Measurements from ENCODE around the gene CAPN12. TPM values are rescaled to one million over a fixed set of nuclear protein-coding genes. Genes with fewer than 3 reads are reported as not detected.

Gene CAPN12
- polyA plus RNA-seq, 2 of the 4 experiments (the other 2 are of a cell fraction): 10.0 to 11.7 TPM

GRCh38 chr19:38715555-38715954 is 28.7 kb downstream of the CAPN12 start:
- 93% methylated on average over 3 of the region's 3 CpGs for WGBS (ENCODE audit: missing lambda C conversion rate)
- Histone ChIP-seq H3K4me2 (no peak overlapping the region), H3K27ac (peak overlapping the region in 1 of 2 experiments; percentile 50; a peak in 1 of 6 replicates), H3K4me1 (peaks cover 44% of the 10 kb centered on the region), H3K4me3 (no peak overlapping the region), H3K9me3 (no peaks in the 10 kb centered on the region)
- no peak for DNase-seq (ENCODE audit: low read depth in 1 of 2, low spot score in 1 of 2)
- POLR2A ChIA-PET: no interaction called here
- no peak for TF ChIP-seq HOXA7 (CRISPR knock-in tag; IDR thresholded peaks at IDR 0.05)
- no peak for TF ChIP-seq ZSCAN20 (CRISPR knock-in tag; IDR thresholded peaks at IDR 0.05)
- TF ChIP-seq MAX (IDR thresholded peaks at IDR 0.05): no peak
- peak; percentile 23 for FAIRE-seq
- CTCF ChIA-PET: interaction anchor here (1.1 to 38.0 kb wide), 6 partner anchors 1 to 171 kb away, joined by 3 to 764 read pairs (median 47); partner anchors contain the start of gene ACTN4
- no peak for ATAC-seq

- 93% methylated on average over 14 of the region's 14 CpGs for whole genome bisulfite sequencing (ENCODE audit: missing lambda C conversion rate)
- Histone ChIP-seq H3K9me3 (no peaks in the 10 kb centered on the region), H3K4me2 (no peak overlapping the region), H3K27ac (peak overlapping the region in 1 of 2 experiments; percentile 50; a peak in 3 of 6 replicates), H3K4me1 (peaks cover 40% of the 10 kb centered on the region), H3K4me3 (no peak overlapping the region)
- no peak for ATAC-seq
- POLR2A ChIA-PET: no interaction called here
- CTCF ChIA-PET: interaction anchor here (0.6 to 38.0 kb wide), 10 partner anchors 2 to 312 kb away, joined by 3 to 764 read pairs (median 4); partner anchors contain the start of genes FAM98C, MRPS12 and SARS2
- TF ChIP-seq HOXB13 (CRISPR knock-in tag; IDR thresholded peaks at IDR 0.05; ENCODE audit: low read depth) (no peak), JUNB (IDR thresholded peaks at IDR 0.05) (no peak), E2F6 (IDR thresholded peaks at IDR 0.05; ENCODE audit: borderline replicate concordance, low read depth) (no peak), FOSB (CRISPR knock-in tag; IDR thresholded peaks at IDR 0.05) (no peak), ESRRA (IDR thresholded peaks at IDR 0.05; ENCODE audit: borderline replicate concordance, low read length) (no peak), EP300 (IDR thresholded peaks at IDR 0.05) (no peak), POLR2AphosphoS2 (conservative IDR thresholded peaks at IDR 0.05; ENCODE audit: low read length) (no peak), USF2 (IDR thresholded peaks at IDR 0.05) (no peak), SMC3 (IDR thresholded peaks at IDR 0.05) (no peak)
- peak; percentile 32 for FAIRE-seq
- DNase-seq (ENCODE audit: low read depth in 1 of 2, low spot score in 1 of 2): no peak
These were observed 29.9 kb downstream of the CAPN12 start for GRCh38 chr19:38714354-38714778.

- Histone ChIP-seq H3K4me1 (peaks cover 40% of the 10 kb centered on the region), H3K4me2 (no peak overlapping the region), H3K4me3 (no peak overlapping the region), H3K9me3 (no peaks in the 10 kb centered on the region), H3K27ac (peak overlapping the region in 1 of 2 experiments; percentile 50; a peak in 3 of 6 replicates)
- 0 out of 2 replicates have a peak, but pooled peaks have one; percentile 45 for TF ChIP-seq POLR2AphosphoS2 (conservative IDR thresholded peaks at IDR 0.05; ENCODE audit: low read length)
- no peak for TF ChIP-seq RCOR1 (IDR thresholded peaks at IDR 0.05; ENCODE audit: low read depth, low read length)
- ATAC-seq: no peak
- CTCF ChIA-PET: interaction anchor here (0.6 to 38.0 kb wide), 12 partner anchors 3 to 311 kb away, joined by 3 to 764 read pairs (median 4); partner anchors contain the start of genes FAM98C, MRPS12 and SARS2
- POLR2A ChIA-PET: no interaction called here
- DNase-seq (ENCODE audit: low read depth in 1 of 2, low spot score in 1 of 2): no peak
- no peak for FAIRE-seq
- 93% methylated on average over 14 of the region's 14 CpGs for WGBS (ENCODE audit: missing lambda C conversion rate)
These were observed 30.4 kb downstream of the CAPN12 start for GRCh38 chr19:38713865-38714264.

- Histone ChIP-seq H3K4me2 (no peak overlapping the region), H3K9me3 (no peaks in the 10 kb centered on the region), H3K27ac (peak overlapping the region in 1 of 2 experiments; percentile 50; a peak in 3 of 6 replicates), H3K4me1 (peaks cover 40% of the 10 kb centered on the region), H3K4me3 (no peak overlapping the region)
- TF ChIP-seq ZFP36 (IDR thresholded peaks at IDR 0.05; ENCODE audit: borderline replicate concordance, partially characterized antibody) (no peak), HES2 (IDR thresholded peaks at IDR 0.05) (no peak)
- ChIA-PET CTCF (interaction anchor here (0.6 to 38.0 kb wide), 9 partner anchors 3 to 218 kb away, joined by 3 to 764 read pairs (median 5); partner anchors contain the start of genes MRPS12 and SARS2), POLR2A (no interaction called here)
- peak in 1 of 2 experiments; percentile 0; a peak in 1 of 6 replicates for ATAC-seq
- DNase-seq (ENCODE audit: low read depth in 1 of 2, low spot score in 1 of 2): no peak
- 96% methylated on average over 19 of the region's 19 CpGs for WGBS (ENCODE audit: missing lambda C conversion rate)
- FAIRE-seq: no peak
These were observed 31.0 kb downstream of the CAPN12 start for GRCh38 chr19:38713227-38713649.
